EL (cell line): ENCODE data around the gene PHPT1.
"Not testable (repeated sequence)": the region's sequence is repeated elsewhere in the genome, so short reads cannot be mapped to it uniquely, and the experiment has no call there.

Experiments used
- DNase-seq: peaks from one replicate; pipeline ENCODE4 v3.0.0-alpha.2; 2016

PHPT1 gene

GRCh38 chr9:136823136-136824046 is 25.8 kb upstream of the PHPT1 start:
- DNase-seq: no peak

- no peak for DNase-seq
Measured at GRCh38 chr9:136824496-136825225, 24.5 kb upstream of the PHPT1 start.

- DNase-seq: no peak
Measured at GRCh38 chr9:136825295-136826187, 23.7 kb upstream of the PHPT1 start.

- DNase-seq: no peak
Measured at GRCh38 chr9:136826188-136826541, 23.0 kb upstream of the PHPT1 start.

GRCh38 chr9:136826703-136827582 is 22.3 kb upstream of the PHPT1 start:
- DNase-seq: no peak

GRCh38 chr9:136827794-136828473 is 21.3 kb upstream of the PHPT1 start:
- no peak for DNase-seq

GRCh38 chr9:136828474-136829140 is 20.6 kb upstream of the PHPT1 start:
- no peak for DNase-seq

GRCh38 chr9:136829412-136829811 is 19.8 kb upstream of the PHPT1 start:
- DNase-seq: no peak

- DNase-seq: no peak
Measured at GRCh38 chr9:136829981-136830885, 19.0 kb upstream of the PHPT1 start.

- DNase-seq: no peak
Measured at GRCh38 chr9:136831002-136831719, 18.0 kb upstream of the PHPT1 start.

GRCh38 chr9:136831720-136832104 is 17.5 kb upstream of the PHPT1 start:
- DNase-seq: no peak

GRCh38 chr9:136832581-136832980 is 16.6 kb upstream of the PHPT1 start:
- DNase-seq: no peak

- not testable (repeated sequence) for DNase-seq
Measured at GRCh38 chr9:136833381-136834048, 15.7 kb upstream of the PHPT1 start.

GRCh38 chr9:136835162-136835931 is 13.9 kb upstream of the PHPT1 start:
- no peak for DNase-seq

- DNase-seq: no peak
Measured at GRCh38 chr9:136835932-136836904, 13.0 kb upstream of the PHPT1 start.

GRCh38 chr9:136837146-136837855 is 11.9 kb upstream of the PHPT1 start:
- no peak for DNase-seq
